NB4 (cell line): ENCODE measurements around the gene EMC7.

Source experiments
- CTCF ChIP-seq: IDR thresholded peaks from one replicate; pipeline ENCODE4 v1.5.1; 2012; ENCODE audit warnings: low read depth, low read length
- MAX ChIP-seq: IDR thresholded peaks from 2 replicates; pipeline ENCODE4 v1.6.1; 2011; ENCODE audit warnings: low read depth, low read length
- POLR2A ChIP-seq: IDR thresholded peaks from 2 replicates; pipeline ENCODE4 v1.6.1; 2011; ENCODE audit warnings: mild to moderate bottlenecking; ENCODE audit not compliant: insufficient read length; ENCODE audit errors: extremely low read depth

GRCh38 chr15:34043813-34044212 lies 57.8 kb downstream of the EMC7 start:
- TF ChIP-seq POLR2A (no peak), CTCF (no peak), MAX (no peak)
